Measurements from ENCODE around the gene PCSK7. TPM values are rescaled to one million over a fixed set of nuclear protein-coding genes. Genes with fewer than 3 reads are reported as not detected.

The PCSK7 gene
- total RNA-seq, 1 experiment from 2014 or later: 30.0 TPM

- DNase-seq (ENCODE audit: low read depth, low spot score): no peak
- H3K4me3 ChIP-seq (replicated peaks in 1 of 2; ENCODE audit: low read depth in 1 of 2, low read length in 2 of 2): no peak overlapping the region
- no peaks in the 10 kb centered on the region for H3K27me3 ChIP-seq (ENCODE audit: insufficient read depth, low read length)
- H3K4me2 ChIP-seq (ENCODE audit: low read length): no peak overlapping the region
- intact Hi-C loops (cut with micrococcal nuclease): no loop called here
- H2AFZ ChIP-seq (ENCODE audit: low read depth, low read length, poor library complexity, severe bottlenecking): no peak overlapping the region
- H4K20me1 ChIP-seq (ENCODE audit: insufficient read depth): no peaks in the 10 kb centered on the region
- H3K27ac ChIP-seq (ENCODE audit: low read depth, low read length): no peak overlapping the region
- RAD21 ChIA-PET (ENCODE audit: low non-redundant PET in 1 of 2, low total read pairs in 2 of 2, uncharacterized antibody in 2 of 2, unreplicated experiment in 2 of 2): no interaction called here
- ATAC-seq: no peak
- no peaks in the 10 kb centered on the region for H3K9me3 ChIP-seq (ENCODE audit: control insufficient read depth in 1 of 2, insufficient read depth in 1 of 2, low read depth in 1 of 2, low read length in 2 of 2)
- POLR2A ChIA-PET: no interaction called here
- H3K9me2 ChIP-seq (ENCODE audit: insufficient read depth): no peaks in the 10 kb centered on the region
- no peaks in the 10 kb centered on the region for H3K79me2 ChIP-seq (ENCODE audit: insufficient read depth, low read length)
- TF ChIP-seq ZNF274 (IDR thresholded peaks at IDR 0.05; ENCODE audit: low read depth, low read length) (no peak), SP1 (IDR thresholded peaks at IDR 0.05; ENCODE audit: low read depth) (no peak)
- no peaks in the 10 kb centered on the region for H3K4me1 ChIP-seq (ENCODE audit: control insufficient read depth in 1 of 2, insufficient read depth in 2 of 2, low read length in 2 of 2)
- BruUV-seq (replicated peaks): no TSS peak
- H3K36me3 ChIP-seq (ENCODE audit: control insufficient read depth in 1 of 2, insufficient read depth in 2 of 2, low read length in 2 of 2): peaks cover 3 to 7% of the 10 kb centered on the region in 2 experiments; a peak in 2 of 4 replicates
- CTCF ChIA-PET: no interaction called here
- H3K9ac ChIP-seq (ENCODE audit: low read length): no peak overlapping the region
These were observed 44.5 kb downstream of the PCSK7 start for GRCh38 chr11:117187428-117187798.

- ChIA-PET CTCF (no interaction called here), POLR2A (no interaction called here), RAD21 (ENCODE audit: low non-redundant PET in 1 of 2, low total read pairs in 2 of 2, uncharacterized antibody in 2 of 2, unreplicated experiment in 2 of 2) (no interaction called here)
- H3K4me2 ChIP-seq (ENCODE audit: low read length): no peak overlapping the region
- intact Hi-C loops (cut with micrococcal nuclease): no loop called here
- no peak overlapping the region for H3K9ac ChIP-seq (ENCODE audit: low read length)
- no peak overlapping the region for H2AFZ ChIP-seq (ENCODE audit: low read depth, low read length, poor library complexity, severe bottlenecking)
- no peaks in the 10 kb centered on the region for H3K9me3 ChIP-seq (ENCODE audit: control insufficient read depth in 1 of 2, insufficient read depth in 1 of 2, low read depth in 1 of 2, low read length in 2 of 2)
- no peaks in the 10 kb centered on the region for H3K9me2 ChIP-seq (ENCODE audit: insufficient read depth)
- no peaks in the 10 kb centered on the region for H3K27me3 ChIP-seq (ENCODE audit: insufficient read depth, low read length)
- no peaks in the 10 kb centered on the region for H4K20me1 ChIP-seq (ENCODE audit: insufficient read depth)
- peaks cover 3 to 7% of the 10 kb centered on the region in 2 experiments; a peak in 2 of 4 replicates for H3K36me3 ChIP-seq (ENCODE audit: control insufficient read depth in 1 of 2, insufficient read depth in 2 of 2, low read length in 2 of 2)
- no peak for DNase-seq (ENCODE audit: low read depth, low spot score)
- H3K79me2 ChIP-seq (ENCODE audit: insufficient read depth, low read length): no peaks in the 10 kb centered on the region
- no peak overlapping the region for H3K4me3 ChIP-seq (replicated peaks in 1 of 2; ENCODE audit: low read depth in 1 of 2, low read length in 2 of 2)
- TF ChIP-seq CBX3 (IDR thresholded peaks at IDR 0.05; ENCODE audit: low read depth) (no peak), JUND (IDR thresholded peaks at IDR 0.05) (no peak), CTCF (IDR thresholded peaks at IDR 0.05 in 2 of 3, conservative IDR thresholded peaks at IDR 0.05 in 1 of 3; ENCODE audit: borderline replicate concordance in 1 of 3, insufficient read depth in 1 of 3, low read depth in 2 of 3, low read length in 2 of 3) (no peak), MAX (IDR thresholded peaks at IDR 0.05) (no peak), TCF7L2 (IDR thresholded peaks at IDR 0.05; ENCODE audit: borderline replicate concordance, extremely low read depth, insufficient read depth, insufficient read length) (no peak), FOSL1 (IDR thresholded peaks at IDR 0.05; ENCODE audit: low read depth) (no peak), RAD21 (IDR thresholded peaks at IDR 0.05; ENCODE audit: low read depth) (no peak), CEBPB (IDR thresholded peaks at IDR 0.05; ENCODE audit: low read depth) (no peak), ZBTB33 (IDR thresholded peaks at IDR 0.05; ENCODE audit: extremely low read depth, insufficient replicate concordance, low read length) (no peak), EZH2 (IDR thresholded peaks at IDR 0.05) (no peak), POLR2AphosphoS5 (IDR thresholded peaks at IDR 0.05; ENCODE audit: low read depth, low read length) (no peak), SRF (IDR thresholded peaks at IDR 0.05; ENCODE audit: low read depth) (no peak)
- no peak for ATAC-seq
- no peaks in the 10 kb centered on the region for H3K4me1 ChIP-seq (ENCODE audit: control insufficient read depth in 1 of 2, insufficient read depth in 2 of 2, low read length in 2 of 2)
- no TSS peak for BruUV-seq (replicated peaks)
- H3K27ac ChIP-seq (ENCODE audit: low read depth, low read length): no peak overlapping the region
These were observed 44.9 kb downstream of the PCSK7 start for GRCh38 chr11:117187007-117187406.
